Activated naive CD8-positive, alpha-beta T cell treated with anti-CD3 and anti-CD28 coated beads, Interleukin-2, amount 50 U/mL, for 16 hours (primary cell): Measurements from ENCODE around the gene SMAD4.
"Not testable (repeated sequence)": the region's sequence is repeated elsewhere in the genome, so short reads cannot be mapped to it uniquely, and the experiment has no call there.

ENCODE experiments used
- DNase-seq: peaks from one replicate; pipeline ENCODE4 v3.0.0-alpha.2; 2020; ENCODE audit warnings: low read depth, low spot score

Gene SMAD4

DNA sequence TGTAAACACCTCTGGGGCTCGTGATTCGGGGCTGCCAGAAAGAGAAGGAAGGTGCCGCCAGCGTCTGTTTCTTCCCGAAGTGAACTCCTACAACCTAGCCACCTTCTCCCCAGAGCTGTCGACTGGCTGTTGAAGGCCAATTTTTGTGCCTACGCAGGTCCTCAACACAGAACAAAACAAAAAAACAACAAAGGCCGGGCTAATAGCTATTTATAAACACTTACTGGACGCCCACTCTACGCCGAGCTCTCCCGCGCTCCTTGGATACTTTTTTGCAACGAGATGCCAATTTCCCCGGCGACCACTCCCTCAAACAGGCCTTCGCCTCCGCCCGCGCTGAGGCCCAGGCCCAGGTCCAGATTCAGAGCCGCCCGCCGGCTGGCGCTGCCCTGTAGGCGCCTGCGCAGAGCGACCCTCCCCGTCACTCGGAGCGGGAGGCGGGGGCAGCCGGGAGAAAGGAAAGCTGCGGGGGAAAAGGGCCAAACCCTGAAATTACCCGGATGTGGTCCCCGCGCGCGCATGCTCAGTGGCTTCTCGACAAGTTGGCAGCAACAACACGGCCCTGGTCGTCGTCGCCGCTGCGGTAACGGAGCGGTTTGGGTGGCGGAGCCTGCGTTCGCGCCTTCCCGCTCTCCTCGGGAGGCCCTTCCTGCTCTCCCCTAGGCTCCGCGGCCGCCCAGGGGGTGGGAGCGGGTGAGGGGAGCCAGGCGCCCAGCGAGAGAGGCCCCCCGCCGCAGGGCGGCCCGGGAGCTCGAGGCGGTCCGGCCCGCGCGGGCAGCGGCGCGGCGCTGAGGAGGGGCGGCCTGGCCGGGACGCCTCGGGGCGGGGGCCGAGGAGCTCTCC, at the start of gene SMAD4:
Gene SMAD4 (plus strand): TSS at position 520 of the 843 bp plus-strand sequence. CDS start 16,834 bp downstream, outside the sequence.
- DNase-seq: peak; percentile 94

DNA sequence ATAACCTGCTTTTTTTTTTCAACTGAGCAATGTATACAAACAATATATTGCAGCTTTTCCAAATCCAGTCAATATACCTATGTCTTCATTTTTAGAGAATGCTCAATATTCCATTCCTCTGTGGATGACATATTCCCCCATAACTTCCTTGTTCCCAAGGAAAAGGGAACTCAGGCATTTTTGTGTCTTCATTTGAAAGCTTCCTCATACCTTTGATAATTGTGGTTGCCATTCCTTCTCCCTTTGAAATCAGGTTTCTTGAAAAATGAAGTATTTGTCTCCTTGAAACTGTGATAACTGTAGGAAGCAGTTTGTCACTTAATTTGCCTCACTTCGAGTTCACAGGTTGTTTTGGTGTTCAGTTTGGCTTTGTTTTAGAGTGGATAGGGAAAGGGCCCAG, 48.6 kb upstream of the SMAD4 start:
- DNase-seq: no peak

DNA sequence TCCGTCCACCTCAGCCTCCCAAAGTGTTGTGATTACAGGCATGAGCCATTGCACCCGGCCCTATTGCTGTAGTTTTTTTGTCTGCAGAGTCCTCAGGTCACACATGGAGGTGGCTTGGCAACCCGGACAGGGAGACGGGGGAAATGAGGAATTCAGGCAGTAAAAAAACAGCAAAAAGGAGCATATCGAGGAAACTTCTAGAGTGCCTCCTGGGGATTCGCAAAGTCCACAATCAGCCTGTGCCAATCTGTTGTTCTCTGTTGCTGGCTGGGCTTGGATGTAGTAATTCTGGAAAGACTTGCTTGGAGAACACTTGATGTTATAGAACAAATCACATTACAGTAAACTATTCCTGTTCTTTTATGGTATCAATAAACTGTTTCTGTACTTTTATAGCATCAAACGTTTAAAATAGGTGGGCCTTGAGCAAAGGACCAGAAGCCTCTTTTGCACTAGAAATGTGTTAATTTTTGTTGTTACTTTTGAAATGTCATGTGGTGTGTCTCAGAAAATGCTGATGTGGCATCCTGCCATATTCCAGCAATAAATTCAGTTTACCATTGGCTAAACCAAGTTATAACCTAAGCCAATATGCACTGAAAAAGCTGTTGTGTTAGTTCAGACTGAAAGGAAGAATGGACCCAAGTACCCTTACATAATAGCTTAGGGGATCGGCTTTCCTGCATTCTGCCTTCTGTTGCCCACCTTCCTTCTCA, 47.8 kb upstream of the SMAD4 start:
- no peak for DNase-seq

DNA sequence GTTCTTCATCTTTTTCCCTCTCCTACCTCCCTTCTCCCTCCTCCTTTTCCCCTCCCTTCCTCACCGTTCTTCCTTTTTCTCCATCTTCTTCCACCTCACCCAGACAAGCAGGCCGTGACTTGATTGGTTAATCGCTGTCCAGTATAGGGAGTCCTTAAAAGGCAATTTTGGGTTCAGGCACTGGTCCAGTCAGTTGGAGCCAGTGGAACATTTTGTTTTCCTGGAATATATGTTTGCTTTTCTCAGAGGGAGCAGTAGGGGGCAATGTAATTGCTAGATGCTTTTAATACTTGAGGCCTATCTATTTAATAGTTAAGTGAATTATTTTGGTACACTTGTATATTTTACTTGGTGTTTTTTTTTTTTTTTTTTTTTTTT, 47.2 kb upstream of the SMAD4 start:
- no peak for DNase-seq

DNA sequence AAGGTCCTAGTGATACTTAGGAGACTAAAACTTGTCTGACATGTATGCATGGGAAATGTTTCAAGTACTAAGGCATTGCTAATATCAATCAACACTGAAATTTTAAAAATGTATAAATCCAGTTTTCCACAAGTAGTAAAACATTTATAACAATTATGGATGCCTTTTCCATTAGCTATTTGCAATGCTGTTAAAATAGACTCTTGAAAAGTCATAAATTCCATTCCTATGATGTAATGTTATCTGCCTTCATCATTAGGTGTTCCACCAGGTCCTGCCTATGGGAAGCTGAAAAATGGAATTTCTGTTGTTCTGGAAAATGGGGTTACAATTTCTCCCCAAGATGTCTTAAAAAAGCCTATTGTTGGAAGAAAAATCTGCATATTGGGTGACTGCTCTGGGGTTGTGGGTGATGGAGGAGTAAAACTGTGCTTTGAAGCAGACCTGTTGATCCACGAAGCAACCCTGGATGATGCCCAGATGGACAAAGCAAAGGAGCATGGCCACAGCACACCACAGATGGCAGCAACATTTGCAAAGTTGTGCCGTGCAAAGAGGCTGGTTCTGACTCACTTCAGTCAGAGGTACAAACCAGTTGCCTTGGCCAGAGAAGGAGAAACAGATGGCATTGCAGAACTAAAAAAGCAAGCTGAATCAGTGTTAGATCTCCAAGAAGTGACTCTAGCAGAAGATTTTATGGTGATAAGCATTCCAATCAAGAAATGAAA, 43.5 kb upstream of the SMAD4 start:
- DNase-seq: no peak

DNA sequence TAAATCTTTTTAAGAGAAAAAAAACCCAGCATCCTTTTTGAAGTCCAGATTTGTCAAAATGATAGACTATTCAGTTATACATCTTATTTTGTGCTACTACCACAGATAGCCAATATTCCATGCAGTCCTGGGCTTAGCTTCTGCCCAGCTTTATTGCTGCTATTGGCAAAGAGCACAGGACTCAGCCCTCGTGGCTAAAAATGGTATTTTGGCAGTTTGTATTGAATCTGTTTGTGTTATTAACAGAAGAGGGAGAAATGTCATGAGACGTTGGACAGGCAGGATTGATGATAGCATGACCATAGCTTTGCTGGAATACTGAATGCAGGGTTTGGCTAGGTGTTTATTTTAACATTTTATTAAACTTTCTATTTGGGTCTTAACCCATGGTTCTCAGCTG, 42.8 kb upstream of the SMAD4 start:
- no peak for DNase-seq

DNA sequence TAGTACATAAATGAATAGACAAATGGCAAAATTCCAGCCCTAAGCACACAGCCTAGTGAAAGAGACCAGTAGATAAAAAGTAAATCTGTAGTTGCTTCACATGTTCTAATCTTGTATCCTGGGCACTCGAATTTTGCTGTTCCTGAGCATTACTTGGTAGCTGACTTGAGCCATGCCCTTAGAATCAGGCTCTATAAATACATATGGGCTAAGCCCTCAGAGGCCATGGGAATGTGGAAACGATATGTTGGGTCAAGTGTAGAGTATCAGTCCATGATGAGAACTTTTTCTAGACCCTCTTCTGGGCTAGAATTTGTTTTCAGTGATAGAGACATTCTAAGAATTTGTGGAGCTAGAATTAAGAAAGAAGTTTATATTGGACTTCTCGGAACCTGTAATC, 40.3 kb upstream of the SMAD4 start:
- no peak for DNase-seq

DNA sequence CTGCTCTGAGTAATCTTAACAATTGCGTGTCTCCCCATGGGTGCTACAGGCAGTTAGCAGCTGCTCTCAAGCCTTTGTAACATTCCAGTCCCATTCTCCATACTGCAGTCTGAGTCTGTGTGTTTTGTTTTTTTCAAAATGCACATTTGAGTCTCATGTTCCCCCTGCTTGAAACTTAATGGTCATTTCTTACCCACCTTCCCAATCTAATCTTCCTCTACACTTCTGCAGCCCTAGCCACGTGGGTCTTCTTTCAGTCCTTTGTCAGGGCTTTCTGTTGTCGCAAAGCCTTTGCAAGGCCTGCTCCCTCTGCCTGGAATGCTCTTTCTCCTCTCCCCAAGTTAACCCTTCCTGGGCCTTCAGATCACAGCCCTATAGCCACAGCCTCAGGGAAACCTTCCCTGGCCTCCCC, 37.7 kb upstream of the SMAD4 start:
- no peak for DNase-seq

DNA sequence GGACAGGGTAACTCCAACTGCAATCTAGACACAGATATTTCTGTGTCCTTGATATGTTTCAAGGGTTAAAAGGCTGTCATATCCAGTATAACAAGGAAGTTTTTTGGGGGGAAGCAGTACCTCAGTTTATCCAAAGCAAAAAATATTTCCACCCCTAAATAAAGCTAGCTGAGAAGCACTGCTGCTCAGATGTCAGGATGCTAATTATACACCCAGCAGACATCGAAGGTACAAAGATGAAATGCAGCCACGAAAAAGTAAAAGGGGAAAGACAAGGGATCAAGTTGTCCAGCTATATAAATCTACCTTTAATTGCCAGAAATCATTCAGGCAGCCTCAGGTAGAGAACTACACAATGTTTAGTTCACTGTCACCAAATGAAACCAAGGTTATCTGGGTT, 36.0 kb upstream of the SMAD4 start:
- no peak for DNase-seq

DNA sequence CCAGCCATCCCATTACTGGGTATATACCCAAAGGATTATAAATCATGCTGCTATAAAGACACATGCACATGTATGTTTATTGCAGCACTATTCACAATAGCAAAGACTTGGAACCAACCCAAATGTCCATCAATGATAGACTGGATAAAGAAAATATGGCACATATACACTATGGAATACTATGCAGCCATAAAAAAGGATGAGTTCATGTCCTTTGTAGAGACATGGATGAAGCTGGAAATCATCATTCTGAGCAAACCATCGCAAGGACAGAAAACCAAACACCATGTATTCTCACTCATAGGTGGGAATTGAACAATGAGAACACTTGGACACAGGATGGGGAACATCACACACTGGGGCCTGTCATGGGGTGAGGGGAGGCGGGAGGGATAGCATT, 26.8 kb upstream of the SMAD4 start:
- DNase-seq: not testable (repeated sequence)

DNA sequence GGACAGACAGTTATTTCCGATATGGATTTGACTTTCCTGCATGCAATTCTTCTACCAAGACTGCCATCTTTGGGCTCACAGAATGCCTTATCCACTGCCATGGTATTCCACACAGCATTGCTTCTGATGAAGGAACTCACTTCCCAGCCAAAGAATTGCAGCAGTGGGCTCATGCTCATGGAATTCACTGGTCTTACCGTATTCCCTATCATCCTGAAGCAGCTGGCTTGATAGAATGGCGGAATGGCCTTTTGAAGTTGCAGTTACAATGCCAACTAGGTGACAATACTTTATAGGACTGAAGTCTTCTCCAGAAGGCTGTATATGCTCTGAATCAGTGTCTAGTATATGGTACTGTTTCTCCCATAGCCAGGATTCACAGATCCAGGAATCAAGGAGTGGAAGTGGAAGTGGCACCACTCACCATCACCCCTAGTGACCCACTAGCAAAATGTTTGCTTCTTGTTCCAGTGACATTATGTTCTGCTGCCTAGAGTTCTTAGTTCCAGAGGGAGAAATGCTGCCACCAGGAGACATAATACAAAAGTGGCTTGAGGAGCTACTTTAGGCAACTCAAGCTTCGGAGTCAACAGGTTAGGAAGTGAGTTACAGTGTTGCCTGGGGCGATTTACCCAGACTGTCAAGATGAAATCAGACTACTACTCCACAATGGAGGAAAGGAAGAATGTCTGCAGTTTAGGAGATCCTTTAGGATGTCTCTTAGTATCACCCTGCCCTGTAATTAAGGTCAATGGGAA, 23.8 kb upstream of the SMAD4 start:
- no peak for DNase-seq

DNA sequence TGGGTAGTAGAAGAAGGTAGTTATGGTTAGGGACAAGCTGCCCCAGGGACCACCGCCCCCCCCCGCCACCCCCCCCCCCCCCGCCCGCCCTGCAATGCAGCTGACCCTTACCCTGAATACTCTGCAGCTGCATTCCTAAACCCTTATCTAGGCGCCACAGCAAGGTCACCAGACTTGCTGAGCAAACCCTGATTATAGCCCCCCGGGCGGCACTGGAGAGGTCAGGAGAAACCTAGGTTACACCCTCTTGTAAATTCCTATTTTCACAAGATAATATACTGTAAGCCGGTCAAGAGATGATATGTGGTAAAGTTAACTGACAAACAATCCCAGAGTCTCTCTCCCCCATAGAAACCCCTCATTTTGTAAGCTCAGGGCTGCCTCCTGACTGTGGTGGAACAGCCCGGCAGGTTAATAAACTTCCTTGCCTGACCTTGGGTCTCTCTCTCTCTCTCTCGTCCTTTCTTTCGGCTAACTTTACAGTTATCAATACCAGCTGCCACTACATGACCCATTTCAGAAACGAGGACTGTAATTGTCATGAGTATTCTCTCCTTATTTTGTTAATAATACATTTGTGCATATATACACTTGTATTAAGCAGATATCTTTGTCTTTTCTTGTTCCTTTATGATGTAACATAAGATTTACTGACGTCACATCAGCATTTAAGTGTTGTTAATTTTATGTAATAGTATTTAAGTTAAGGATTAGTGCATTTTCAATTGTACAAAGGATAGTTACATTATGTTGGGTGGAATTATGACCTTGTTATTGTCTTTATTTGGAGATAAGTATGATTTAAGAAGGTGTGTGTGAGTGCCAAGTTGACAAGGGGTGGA, 22.8 kb upstream of the SMAD4 start:
- no peak for DNase-seq

DNA sequence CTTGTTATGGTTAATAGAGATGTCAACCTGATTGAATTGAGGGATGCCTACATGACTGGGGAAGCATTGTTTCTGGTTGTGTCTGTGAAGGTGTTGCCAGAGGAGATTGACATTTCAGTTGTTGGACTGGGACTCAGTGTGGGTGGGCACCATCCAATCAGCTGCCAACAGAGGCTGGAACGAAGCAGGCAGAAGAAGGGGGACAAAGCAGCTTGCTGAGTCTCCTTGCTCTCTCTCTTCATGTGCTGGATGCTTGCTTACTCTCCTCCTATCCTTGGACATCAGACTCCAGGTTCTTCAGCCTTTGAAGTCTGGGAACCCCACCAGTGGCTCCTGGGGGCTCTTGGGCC, 22.2 kb upstream of the SMAD4 start:
- DNase-seq: no peak

DNA sequence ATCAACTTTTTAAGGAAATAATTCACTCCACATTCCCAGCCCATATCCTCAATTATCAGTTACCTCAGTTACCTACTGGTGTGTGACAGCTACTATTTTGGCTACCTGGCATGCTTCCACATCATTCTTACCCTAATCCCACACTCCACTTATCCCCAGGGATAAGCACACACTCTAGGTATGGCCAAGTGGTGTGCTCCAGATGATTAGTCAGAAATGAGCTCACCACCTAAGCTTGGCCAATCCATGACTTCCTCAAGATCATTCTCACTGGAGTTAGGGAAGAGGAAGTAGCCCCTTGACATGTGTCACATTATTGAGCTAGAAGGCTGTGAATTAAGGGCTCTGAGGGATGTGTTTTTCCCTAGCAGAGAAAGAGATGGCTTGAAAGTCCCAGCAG, 20.9 kb upstream of the SMAD4 start:
- DNase-seq: no peak

DNA sequence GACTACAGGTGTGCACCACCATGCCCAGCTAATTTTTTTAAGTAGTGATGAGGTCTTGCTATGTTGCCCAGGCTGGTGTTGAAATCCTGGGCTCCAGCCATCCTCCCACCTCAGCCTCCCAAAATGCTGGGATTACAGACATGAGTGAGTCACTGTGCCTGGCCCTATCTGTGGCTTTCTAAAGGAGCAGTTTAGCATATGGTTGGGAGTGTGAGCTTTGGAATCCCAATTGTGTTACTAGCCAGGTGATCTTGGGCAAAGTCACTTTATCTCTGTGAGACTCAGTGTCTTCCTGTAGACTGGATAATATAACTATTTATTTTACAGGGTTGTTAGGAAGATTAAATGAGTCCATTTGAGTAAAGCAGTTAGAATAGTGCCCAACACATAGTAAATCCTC, 19.8 kb upstream of the SMAD4 start:
- DNase-seq: no peak

DNA sequence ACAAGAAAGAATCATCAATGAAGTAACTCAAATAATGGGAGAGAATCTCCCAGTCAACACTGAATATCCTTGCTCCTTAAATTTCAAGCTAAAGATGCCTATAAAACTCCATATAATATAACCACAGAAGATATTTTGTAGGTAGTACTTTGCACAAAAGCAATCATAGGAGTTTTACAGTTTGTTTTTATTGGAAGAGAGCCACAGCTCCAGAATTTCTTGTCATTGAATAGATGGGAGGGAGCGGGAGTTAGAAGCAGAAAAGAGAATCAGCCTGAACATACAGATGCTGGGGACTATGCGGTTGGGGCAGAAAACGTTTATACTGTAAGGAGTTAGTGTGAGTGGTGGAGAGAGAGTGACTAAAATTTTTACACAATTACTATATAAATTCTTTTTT, 18.3 kb upstream of the SMAD4 start:
- no peak for DNase-seq

DNA sequence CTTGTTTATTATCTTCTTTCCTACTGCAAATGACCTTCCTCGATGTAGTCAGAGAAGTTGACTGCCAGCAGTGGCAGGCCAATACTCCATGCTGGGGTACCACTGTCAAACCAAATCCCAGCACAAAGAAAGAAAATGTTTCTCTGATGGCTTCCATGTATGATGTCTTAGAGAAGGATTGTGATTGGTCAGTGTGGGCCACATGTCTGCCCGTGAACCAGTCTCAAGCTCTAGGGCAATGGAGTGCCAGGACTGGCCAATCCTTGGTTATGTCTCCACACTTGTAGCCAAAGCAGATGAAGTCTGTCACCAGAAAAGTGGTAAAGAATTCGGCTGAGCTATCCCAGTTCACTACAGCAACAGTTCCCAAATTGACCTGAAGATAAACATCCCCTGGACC, 17.6 kb upstream of the SMAD4 start:
- DNase-seq: no peak

DNA sequence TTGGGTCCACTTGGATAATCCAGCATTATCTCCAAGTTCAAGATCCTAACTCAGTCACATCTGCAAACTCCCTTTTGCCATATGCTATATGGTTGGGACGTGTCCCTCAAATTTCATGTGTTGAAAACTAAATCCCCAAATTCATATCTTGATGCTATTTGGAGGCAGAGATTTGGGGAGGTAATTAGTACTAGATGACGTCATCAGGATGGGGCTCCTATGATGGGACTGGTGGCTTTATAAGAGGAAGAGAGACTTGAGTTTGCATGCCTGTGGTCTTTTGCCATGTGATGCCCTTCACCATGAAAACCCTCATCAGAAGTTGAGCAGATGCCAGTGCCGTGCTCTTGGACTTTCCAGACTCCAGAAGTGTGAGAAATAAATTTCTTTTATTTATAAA, 16.8 kb upstream of the SMAD4 start:
- no peak for DNase-seq

DNA sequence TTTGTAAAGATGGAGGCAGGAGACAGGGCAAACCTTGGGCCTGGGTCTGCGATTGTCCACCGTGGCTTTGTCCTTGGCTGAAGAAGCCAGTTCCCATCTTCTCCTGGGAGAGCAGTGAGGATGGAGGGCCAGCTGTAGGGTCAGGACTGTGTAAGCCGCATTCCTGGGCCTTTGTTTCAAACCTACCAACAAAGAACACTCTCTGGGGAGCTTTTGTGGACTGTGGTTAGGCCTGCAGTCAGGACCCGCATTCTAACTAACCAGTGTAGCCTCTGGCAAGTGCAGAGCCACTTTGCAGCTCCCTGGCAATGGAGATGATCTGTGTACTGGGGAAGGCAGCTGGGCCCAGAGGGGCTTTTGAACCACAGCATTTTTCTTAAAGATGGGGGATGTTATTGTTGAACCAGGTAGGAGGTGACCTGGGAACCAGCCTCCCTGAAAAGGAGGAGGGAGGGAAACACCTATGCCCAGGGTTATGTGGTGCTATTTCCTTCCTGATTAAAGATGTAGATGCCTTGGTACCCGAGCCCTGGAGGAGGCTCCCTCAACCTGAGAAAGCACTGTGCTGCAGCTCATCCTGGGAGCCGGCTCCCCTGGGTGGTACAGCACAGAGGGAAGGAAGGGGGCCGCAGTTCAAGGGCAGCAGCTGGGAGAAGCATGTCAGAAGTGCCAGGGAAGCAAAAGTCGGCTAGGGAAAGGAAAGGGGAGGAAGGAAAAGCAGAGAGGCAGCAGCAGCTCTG, 12.7 kb upstream of the SMAD4 start:
- DNase-seq: no peak

DNA sequence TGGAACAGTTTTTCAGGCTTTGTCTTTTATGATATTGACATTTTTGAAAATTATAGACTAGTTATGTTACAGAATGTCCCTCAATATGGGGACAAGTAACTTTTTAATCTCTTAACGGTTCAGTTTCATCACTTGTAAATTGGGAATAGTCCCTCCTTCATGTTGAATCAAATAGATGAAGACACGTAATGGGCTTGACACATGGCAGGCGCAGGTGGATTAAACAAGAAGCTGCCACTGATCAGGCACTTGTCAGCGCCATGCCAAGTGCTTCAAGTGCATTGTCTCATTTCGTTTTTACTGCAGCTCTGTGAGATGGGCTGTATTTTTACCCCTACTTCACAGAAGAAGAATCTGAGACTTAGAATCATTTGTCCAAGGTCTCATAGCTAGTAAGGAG, 9.5 kb upstream of the SMAD4 start:
- DNase-seq: no peak
